GM19463 (cell line): Measurements from ENCODE around the gene MYO1E.

Experiments used
- ATAC-seq: cut with Tn5 transposase; IDR thresholded peaks from one replicate; pipeline ENCODE4 v1.9.1; 2021; ENCODE audit warnings: mild to moderate bottlenecking, moderate library complexity; ENCODE audit not compliant: unreplicated experiment

MYO1E gene

DNA sequence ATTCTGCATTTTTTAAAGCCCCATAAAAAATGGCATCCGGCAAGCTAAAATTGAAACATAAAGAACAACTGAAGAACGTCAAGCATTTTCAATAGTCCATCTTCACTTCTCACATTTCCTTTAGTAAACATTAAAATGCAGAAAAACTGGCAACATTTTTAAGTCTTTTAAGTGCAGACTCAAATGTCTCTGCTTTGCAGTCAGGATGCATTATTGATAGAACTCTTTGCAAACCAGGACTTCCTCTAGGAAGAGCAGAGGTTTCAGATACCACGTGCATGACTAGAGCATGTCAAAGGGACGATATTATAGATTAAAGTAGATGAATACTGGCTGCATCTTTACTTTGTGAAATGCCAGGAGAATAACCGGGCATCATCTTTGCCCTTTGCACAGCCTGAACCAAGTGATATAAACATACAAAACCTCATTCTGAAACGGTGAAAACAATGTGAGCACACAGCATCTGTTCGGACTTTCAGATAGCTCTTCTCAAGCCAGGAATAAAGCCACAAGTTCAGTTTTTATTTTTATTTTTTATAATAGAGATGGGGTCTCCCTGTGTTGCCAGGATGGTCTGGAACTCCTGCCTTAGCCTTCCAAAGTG is 101.0 kb downstream of the MYO1E start:
- no peak for ATAC-seq

DNA sequence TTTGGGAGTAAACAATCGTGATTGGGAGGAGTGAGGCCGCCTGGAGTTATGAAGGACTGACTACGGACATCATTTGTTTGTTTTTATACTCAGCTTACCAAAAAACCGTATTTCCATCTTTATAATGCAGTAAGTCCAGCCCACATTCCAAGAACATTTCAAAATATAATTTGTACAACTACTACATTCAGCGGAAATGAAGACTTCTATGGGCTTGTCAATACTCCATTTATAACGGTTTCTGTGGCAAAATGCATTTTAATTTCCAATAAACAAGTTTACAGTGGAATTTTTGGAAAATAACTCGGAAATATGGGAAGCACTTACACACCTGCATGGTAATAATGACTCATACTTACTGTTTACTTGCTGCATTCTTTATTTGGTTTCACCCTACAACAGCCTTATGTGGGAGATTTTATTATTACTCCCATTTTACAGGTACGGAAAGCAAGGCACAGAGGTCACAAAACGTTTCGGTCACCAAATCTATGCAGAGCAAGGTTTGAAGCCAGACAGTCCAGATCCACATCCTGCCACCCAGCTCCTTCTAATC is 103.7 kb downstream of the MYO1E start:
- ATAC-seq = no peak

DNA sequence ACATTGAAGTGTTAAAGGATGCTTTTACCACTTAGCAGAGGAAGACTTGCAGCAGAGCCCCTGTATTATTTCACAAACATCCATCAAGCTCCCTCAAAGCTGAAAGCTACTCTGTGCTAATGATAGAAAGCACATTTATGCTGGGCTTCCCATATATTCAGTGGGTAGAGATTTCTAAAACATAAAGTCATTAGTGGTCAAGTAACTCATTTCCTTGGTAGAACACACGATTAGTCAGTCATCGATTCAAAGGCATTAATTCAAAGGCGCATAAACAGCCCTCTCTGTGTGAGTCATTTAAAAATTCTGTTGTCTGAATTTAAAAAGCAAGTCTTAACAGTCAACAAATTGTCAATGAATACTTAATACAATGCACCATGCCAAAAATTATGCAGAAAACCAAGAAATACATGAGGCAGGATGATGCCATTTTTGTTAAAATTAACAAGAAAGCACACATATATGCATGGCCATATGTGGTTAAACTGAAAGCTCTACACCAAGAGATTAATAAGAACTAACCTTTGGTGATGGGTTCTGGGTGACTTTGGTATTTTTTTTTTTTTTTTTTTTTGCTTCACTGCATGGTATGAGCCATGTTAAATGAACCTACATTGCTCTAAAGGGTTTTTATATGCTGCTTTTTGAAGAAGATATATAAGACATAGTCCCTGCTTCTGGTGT is 104.4 kb downstream of the MYO1E start:
- peak; percentile 53 for ATAC-seq

DNA sequence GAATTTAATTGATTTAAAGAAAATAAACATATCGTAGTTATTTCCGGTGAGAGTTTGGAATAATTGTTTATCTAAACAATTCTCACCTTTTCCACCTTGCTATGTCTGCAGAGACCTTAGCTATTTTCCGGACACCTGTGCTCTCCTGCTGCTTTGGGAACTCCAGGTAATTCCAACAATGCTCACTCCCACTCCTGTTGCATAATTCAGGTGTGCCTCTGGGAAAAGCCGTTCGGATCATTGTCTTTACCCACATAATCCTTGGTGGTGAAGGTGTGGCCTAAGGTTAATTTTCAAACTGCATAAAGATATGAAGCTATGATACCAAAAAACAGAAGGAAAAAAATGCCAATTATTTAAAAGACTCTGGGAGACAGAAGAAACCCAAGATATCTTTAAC is 106.6 kb downstream of the MYO1E start:
- no peak for ATAC-seq

DNA sequence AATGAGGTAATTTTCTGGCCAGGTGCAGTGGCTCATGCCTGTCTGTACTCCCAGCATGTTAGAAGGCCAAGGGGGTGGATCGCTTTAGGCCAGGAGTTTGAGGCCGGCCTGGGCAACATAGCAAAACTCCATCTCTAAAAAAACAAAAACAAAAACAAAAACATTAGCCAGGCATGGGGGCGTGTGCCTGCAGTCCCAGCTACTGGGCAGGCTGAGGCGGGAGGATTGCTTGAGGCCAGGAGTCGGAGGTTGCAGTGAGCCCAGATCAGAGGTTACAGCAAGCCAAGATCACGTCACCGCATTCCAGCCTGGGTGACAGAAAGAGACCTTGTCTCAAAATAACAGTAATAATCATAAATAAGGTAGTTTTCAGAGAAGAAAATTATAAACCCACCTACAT is 110.4 kb downstream of the MYO1E start:
- ATAC-seq = no peak

DNA sequence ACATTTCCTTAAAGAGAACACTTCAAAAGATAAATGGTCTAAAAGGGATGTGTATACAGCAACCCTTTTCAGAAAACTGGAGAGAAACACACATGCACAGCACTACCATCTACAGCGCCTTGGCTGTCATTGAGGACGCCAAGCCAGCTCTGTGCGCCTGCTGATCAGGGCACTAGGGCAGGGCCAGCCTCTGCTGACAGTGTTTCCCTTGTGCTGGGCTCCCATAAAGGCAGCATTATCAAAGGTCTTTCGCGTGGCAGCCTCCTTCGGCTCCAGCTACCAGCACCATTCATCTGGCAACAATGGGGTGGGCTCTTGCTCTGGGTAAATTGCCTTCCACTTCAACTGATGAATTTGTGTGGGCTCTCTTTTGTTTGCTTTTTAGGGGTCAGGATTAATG is 112.6 kb downstream of the MYO1E start:
- ATAC-seq = no peak

DNA sequence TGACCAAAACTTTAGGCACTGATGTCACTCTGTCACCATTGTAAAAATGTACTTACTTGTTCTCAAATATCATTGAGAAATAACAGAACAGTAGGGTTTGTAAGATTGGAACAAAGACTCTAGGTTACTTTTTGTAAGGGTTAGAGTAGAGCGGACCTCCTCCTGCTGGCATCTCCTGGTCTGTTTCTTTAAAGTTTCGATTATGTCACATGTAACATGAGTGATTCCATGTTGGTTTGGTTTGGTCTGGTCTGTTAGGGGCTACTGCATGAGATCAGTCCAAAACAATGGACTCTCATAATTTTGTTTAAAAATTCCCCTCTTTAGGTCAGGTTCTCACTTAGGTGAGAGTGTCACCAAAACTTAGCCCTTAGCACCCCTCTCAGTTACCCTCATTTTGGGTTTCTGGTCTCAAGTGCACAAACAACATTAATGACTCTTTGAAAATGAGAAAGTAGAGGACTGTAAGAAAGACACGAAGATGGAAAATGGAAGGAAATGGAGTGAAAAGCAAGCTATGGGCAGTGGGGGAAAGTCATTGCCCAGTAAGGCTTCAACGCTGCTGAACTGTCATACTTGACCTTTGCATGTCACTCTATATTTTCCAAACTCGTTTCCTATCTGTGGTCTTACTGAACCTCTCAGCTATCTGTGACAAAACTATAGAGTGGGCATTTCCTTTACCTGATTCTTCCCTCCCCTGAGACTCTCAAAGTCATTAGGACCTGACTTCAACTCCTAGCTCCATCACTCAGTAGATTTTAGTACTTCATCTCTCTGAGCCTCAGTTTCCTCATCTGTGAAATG is 113.3 kb downstream of the MYO1E start:
- no peak for ATAC-seq

DNA sequence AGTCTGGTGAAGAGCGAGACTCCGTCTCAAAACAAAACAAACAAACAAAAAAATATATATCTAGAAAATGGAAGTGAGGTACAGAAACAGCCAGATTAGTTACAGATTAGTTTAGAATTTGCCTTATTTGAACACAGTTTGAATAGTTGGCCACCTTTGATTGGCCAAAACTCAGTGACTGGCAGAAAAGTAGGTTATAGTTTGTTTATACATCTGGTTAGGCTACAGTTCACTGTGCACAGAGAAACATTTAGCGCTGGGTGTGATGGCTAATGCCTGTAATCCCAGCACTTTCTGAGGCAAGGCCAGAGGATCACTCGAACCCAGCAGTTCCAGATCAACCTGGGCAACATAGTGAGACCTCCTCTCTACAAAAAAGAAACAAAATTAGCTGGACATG is 114.4 kb downstream of the MYO1E start:
- ATAC-seq = no peak

DNA sequence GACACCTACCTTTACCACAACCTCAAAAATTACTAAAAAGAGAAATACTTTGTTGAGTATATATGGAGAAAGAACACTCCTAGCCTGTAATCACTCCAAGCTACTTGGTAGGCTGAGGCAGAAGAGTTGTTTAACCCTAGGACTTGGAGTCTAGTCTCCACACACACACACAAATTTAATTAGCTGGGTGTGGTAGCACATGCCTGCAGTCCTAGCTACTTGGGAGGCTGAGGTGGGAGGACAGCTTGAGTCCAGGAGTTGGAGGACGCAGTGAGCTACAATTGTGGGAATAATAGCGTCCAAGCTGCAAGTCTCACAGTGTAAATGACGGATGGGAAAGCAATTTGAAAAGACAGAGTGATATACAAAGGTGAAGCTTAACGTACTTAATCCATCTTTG is 115.5 kb downstream of the MYO1E start:
- no peak for ATAC-seq

DNA sequence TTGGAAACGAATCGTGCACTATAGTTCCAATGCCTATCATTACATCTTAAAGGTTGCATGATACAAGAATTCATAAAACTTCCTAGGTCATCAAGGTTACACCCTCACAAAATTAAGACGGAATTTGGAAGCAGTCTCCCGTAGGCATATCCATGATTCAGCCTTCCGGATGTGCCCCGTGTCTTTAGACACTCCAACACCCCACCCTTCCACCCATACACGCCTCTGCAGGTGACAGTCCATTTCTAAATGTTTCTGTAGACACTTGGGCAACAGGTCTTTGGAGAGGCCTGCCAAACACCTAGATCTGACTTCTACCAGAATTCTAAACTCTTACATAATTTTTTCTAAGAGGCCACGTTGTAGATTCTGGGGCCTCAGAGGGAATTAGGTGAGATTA is 116.2 kb downstream of the MYO1E start:
- ATAC-seq = no peak

DNA sequence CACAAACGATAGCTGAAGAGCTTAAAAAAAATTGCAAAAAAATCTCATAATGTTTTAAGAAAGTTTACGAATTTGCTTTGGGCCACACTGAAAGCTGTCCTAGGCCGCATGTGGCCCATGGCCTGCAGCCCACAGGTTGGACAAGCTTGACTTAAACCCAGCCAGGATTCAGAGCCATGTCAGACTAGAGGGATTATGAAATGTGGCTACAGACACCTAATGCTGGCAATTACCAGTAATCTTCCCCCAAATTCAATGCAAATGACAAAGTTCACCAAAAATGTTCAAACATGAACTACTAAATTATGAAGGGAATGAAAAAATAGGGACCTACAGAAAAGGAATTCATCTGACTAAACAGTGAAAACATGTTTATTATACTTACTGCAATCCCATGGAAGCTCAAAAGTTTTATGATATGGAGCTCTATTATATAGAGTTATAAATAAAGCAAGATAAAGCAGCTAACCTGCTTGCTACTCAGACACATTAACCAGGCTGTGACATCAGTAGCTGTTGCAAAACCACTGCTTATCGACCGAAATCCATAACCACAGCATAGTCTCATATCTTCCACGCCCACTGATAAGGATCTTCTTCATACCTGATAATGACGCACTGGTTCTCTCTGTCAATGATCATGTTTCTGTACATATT is 116.9 kb downstream of the MYO1E start:
- peak; percentile 40 for ATAC-seq

DNA sequence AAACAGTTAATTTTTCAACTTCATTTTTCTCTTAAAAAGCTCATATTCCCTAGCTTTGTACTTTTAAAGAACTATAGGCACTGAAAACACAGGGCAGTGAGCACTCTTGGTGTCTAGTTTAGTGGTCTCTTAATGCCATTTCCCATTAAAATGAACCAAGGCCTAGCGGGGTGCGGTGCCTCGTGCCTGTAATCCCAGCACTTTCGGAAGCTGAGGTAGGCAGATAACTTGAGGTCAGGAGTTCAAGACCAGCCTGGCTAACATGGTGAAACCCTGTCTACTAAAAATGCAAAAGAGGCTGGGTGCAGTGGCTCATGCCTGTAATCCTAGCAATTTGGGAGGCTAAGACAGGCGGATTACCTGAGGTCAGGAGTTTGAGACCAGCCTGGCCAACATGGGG is 120.5 kb downstream of the MYO1E start:
- ATAC-seq = no peak

DNA sequence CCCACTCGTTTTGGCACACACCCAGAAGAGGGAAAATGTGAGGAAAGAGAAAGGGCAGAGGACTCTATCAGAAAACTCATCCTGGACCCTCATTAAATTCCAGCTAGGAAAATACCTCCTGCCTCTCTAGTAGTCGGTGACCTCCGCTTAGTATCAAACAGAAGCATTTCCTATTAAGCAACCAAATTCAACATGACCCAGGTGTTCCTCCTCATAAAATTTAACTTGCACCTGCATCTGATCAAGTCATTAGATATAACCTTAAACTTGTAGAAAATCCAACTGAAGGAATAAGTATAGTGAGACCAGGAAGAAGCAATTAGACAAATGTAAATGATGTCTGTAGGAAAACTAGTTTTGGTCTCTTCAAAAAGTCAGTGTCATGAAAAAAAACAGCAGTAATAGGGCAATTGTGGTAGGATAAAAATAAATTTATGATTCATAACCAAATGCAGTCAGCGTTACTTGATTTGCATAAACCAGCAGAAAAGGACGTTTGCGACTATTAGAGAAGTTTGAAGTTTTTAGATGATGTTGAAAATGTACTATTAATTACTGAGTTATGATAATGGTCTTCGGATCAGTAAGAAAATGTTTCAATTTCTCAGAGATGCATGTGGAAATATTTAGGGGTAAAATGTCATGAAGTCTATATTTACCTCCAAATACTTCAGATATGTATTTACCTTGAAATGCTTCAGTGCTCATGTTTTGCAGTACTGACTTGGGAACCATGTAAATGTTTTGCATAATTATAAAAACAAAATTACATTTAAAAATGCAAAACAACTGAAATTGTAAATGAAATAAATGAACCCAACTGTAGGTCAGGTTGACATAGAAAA is 121.4 kb downstream of the MYO1E start:
- ATAC-seq = peak; percentile 35

DNA sequence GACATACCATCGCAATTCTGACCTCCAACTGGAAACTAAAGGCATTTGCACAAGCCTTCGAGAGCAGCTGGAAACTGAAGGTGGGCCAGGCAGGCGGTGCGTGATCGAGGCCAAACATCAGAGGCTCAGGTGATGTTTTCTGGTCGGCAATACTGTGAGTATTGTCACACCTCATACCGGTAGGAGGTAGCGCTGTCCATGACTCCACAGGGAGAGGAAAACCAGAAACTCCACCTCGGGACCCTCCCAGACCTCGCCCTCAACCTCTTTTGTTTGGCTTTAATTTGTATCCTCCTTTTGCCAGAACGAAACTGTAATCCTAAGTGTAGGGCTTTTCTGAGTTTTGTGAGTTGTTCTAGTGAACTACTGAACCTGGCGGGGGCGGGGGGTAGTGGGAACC is 122.4 kb downstream of the MYO1E start:
- no peak for ATAC-seq

DNA sequence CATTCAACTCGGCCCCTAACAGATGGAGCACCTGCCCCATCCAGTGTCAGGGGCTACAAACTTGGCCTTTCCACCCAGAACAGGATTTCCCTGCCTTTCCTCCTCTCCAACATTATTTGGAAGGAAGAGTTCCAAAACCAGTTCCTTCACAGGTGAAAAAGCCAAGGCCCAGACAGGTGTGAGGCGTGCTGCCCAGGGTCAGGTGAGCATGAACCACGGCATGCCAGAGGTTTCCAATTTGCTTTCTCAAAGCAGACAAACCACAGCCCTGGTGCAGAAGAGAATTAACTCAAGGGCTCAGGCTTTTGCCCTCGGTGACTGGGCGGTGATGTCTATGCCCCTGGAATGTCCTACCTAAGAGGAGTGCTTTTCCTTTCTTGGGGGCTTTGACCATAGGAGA is 122.9 kb downstream of the MYO1E start:
- ATAC-seq = no peak

DNA sequence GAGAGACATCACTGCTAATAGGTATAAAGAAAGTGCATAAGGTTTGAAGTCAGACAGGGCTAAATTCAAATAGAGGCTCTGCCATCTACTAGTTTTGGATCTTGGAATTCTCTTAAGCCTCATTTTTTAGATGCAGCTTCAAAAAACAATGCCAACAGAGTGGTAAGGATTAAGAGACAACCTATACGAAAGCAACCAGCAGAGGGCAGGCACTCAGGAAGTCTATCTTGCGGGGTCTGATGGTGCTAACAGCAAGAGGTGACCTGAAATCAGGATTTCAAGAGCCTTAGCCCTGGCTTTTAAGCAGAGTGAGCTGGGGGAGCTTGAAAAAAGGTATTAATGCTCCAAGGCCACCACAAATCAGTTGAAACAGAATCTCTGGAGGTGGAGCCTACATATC is 125.3 kb downstream of the MYO1E start:
- ATAC-seq = no peak

DNA sequence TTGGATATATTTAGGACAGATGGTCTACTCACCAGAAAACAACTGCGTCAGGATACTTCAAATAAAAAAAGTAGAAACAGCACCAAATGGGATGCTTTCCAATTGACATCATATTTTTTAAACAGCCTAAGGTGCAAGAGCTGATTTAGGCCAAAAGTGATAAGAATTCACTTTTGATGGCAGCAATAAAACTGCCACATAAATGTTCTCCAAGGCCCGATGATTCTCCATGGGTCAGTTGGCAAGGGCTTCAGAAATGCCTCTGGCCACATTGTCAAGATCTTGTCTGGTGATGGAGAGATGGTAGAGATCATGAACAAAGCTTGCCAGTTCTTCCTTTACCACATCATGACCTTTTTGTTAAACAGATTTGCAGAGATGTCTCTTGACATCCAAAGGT is 127.1 kb downstream of the MYO1E start:
- ATAC-seq = no peak

DNA sequence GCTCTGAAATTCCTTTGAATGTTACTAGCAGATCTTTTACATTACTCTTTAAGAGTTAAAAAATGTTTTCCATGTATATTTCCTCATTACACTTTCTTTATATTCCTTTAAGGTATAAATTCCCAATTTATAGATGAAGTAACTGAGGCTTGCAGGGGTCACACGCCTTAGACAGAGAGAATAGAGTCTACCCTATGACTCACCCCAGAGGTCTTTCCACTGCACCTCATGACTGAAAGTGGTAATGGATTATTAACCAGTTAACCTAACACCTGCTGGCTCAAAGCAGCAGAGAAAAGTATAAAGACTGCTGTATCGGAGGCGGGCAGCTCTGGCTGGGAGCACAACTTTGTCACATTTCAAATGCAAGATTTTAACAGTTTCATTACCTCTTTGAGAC is 128.3 kb downstream of the MYO1E start:
- peak; percentile 93 for ATAC-seq

DNA sequence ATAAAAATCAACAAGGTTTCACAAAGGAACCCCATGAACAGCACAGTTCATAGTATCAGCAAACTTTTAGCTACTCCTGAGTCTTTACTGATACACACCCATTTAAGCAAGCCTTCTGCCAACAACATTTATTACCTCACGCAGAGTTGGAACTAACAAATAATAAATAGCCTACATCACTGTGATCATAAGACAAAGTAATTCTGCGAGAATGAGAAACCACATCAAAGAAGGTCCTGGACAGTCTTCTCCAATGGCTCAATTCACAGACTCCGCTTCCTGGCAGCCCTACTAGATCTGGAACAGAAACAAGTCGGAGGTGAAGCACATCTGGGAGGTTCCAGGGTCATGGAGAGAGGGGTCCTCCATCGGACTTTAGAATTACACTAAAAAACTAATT is 129.0 kb downstream of the MYO1E start:
- ATAC-seq = no peak

DNA sequence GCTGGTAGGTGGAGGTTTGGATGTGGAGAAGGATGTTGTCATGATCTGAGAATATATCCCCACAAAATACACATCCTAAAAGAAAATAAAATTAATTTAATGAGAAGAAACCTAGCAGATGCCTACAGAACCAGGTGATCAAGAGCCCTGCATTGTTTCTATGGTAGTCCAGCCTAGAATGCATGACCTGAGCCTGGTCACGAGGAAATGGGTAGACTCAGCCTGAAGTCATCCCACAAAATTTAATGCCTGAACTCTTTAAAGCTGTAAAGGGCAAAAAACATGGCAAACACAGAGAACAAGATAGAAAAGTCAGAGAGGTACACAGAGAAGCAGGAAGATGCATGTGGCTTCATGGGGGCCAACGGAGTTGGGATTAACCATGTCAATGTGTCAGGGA is 130.0 kb downstream of the MYO1E start:
- no peak for ATAC-seq
